GM18511 (cell line): ENCODE data around the gene FANCC.

Experiments used
- ATAC-seq: cut with Tn5 transposase; IDR thresholded peaks from one replicate; pipeline ENCODE4 v1.9.1; 2021; ENCODE audit warnings: mild to moderate bottlenecking, moderate library complexity; ENCODE audit not compliant: unreplicated experiment

FANCC gene

GRCh38 chr9:95076696-95077052, 240.8 kb downstream of the FANCC start:
- no peak for ATAC-seq

- ATAC-seq = no peak
These were observed 241.8 kb downstream of the FANCC start for GRCh38 chr9:95075700-95076099.

DNA sequence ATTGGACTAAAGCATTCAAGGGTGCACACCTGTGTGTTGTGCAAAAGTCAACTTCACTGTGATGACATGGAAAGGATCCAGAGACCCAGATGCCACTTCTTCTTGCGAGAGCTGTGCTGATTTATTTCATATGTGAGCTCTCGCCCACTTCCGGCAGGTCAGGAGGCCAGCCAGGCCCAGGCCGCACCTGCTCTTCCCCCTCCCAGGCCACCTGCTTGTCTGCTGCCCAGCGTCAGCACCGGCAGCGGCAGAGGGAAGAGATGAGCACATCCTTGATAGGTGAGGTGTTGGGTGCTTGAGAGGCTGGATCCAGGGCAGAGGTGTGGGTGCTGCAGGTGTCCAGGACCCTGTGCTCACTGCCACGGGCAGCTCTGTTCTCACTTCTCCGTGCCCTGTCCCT, 242.9 kb downstream of the FANCC start:
- no peak for ATAC-seq

DNA sequence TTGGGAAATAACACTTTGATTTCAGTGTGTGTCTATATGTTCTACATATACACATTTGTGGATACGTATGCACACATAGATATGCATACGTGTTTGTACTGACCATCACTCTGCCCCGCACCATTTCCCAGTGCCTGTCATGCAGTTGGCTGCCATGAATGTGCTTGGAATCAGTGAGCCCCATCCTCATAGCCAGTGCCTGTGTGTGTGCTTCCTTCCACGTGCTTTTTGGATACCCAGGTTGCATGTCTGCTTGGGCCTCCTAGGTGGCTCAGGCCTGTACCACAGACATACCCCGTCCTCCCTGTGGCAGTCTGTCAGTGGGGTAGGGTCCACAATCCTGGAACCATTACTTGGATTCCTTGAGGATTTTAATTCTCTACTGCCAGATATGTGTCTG, 243.6 kb downstream of the FANCC start:
- no peak for ATAC-seq

- ATAC-seq = no peak
These were observed 244.4 kb downstream of the FANCC start for GRCh38 chr9:95073042-95073607.

DNA sequence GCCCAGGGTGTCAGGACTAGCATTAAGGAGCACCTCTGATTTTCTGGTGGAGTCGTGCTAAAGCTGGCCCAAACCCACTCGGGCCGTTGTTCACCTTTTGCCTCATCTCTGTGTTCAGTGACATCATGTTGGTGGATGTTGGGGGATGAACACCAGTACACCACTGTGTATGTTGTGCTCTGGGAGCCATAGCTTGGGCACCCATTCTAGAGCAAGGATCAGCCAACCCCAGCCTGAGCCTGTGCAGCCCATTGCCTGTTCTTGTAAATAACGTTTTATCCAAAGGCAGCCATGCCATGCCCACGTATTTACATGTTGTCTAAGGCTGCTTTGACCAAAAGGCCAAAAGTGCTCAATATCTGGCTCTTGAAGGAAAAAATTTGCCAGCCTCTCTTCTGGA, 245.6 kb downstream of the FANCC start:
- no peak for ATAC-seq

DNA sequence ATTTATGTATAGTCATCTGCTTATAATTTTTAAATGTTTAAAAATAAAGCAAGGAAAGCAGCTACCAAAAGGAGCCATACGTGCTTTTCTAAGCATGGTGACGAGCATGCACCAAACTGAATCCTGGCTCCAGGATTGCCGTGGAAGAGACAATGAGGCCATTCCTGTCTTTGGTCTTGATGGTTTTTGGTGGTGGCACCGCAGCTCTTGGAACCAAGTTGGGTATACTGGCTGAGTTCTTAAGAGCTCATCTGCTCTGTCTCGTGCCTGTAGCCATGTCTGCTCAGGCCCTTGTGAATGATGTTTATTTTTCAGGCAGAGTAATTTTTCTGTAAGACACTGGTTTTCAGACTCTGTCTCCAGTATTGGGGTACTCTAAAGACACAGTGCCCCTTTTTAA, 246.1 kb downstream of the FANCC start:
- no peak for ATAC-seq

- no peak for ATAC-seq
These were observed 246.9 kb downstream of the FANCC start for GRCh38 chr9:95070549-95071021.

GRCh38 chr9:95067897-95068296, 249.6 kb downstream of the FANCC start:
- no peak for ATAC-seq

GRCh38 chr9:95067057-95067456, 250.5 kb downstream of the FANCC start:
- ATAC-seq = no peak

DNA sequence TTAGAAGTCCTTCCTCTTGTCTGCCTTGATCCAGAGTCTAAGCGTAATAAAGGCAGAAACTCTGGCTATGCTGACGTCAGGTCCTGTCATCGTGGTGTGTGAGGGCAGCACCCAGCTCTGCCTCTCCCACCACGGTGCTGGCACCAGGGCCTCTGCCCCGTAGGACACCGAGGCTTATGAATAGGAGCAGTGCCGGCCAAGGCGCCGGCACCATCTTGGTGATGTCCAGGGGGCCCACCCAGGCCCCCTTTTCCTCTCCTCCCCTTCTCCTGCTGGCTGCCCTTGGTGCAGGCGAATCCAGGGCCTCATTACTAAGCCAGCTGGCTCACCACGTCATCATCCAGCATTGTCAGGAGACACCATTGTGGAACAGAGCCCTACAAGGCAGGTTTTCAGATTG, 252.3 kb downstream of the FANCC start:
- no peak for ATAC-seq

DNA sequence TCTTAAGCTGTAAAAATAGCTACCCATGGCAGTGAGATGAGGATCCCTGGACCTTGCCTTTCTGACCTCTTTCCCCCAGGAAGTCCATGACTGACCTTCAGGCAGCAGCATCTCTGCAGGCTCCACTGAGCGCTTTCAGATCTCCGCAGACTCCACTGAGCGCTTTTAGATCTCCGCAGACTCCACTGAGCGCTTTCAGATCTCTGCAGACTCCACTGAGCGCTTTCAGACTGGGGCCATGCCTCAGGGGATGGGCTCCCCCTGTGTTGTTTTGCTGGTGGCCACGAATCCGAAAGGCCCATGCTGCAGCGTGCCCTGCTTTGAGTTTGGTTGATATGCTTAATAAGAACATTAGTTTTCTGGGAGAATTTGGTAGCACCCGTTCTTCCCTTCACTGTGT, 254.2 kb downstream of the FANCC start:
- no peak for ATAC-seq

DNA sequence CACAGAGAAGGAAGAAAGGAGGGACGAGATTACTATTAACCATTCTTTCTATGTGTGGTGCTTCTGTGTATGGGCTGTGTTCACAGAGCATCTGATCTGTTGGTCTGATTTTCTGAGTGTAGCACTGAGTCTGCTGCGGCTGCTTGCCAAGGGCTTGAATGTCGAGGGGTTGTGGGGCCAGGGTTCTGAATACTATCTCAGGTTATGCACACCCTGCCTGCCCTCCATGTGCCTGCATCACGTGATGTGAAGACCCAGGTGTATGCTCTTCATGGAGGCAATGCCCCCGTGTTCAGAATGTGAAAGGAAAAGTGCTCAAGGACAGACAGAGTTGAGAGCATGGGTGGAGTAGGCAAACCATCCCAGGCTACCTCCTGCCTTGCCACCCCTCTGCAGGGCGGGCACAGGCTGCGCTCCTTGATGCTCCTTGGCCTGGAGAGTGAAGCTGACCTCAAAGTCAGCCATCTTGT, 254.9 kb downstream of the FANCC start:
- ATAC-seq = no peak

- ATAC-seq = no peak
These were observed 255.5 kb downstream of the FANCC start for GRCh38 chr9:95061916-95062595.

DNA sequence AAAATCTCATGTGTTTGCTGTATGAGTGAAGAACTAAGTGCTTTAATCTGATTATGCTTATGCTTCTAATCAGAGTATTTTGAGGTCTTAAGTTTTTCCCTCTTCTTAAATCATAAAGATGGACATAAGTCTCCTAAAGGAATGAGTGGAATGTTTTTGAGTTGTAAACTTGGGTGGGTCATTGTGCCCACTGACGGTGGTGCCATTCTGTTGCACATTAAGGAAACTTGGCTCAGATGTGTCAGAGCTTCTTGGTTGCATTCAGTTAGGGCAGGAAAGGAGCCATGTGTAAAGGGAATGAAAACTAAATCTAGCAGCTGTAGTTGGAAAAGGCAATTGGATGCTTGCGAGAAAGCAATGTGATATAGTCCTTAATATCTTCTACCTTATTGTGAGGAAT, 256.6 kb downstream of the FANCC start:
- ATAC-seq = no peak

DNA sequence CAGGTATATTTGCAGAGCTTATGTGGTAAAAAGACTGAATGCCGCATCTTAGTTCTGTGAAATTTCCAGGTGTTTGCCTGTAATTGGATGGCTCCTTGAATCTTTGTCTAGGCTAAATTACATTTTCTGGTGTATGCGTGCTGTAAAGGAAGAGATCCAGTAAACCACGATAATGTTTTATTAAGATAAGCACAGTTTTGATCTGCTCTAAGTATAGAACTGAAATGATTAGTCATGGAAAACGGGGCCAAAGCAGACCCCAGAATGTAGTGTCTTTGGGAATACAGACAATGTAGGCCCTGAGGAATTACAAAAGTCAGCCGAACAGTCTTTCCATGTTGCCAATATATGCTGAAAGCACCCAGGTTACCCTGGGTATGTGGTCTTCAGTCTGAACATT, 257.3 kb downstream of the FANCC start:
- no peak for ATAC-seq

- no peak for ATAC-seq
These were observed 258.6 kb downstream of the FANCC start for GRCh38 chr9:95058795-95059386.

- no peak for ATAC-seq
These were observed 259.3 kb downstream of the FANCC start for GRCh38 chr9:95058121-95058785.

GRCh38 chr9:95057101-95057500, 260.4 kb downstream of the FANCC start:
- no peak for ATAC-seq

DNA sequence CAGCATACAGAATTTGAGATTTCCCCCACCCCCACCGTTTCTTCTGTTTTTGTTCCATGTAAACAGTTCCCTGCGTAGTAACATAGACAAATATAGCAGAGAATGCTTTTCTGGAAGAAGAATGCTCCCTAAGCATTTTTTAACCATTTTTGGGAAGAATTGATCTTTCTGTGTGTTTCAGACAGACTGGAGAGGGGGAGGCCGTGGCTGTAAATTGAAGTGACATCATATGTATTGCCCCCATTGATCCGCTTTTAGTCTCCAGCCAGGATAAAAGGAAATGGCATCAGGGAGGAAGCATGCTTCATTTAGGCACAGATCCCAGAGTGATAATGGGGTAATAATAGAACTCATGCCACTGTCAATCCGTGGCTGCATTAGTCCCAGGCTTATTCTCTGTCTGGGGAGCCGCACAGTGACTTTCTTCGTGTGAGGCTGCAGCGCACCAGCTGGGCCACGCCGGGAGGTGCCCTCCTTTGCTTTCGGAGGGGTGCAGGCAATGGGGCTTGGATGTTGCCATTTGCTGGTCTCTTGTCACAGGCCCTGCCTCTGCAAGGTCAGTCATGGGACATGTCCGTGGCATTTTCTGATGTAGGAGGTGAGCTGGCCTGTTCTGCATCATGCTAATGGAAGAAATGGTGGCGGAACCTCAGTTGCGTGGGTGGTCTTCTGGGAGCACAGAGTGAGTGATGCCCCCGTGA, 261.5 kb downstream of the FANCC start:
- ATAC-seq = no peak

DNA sequence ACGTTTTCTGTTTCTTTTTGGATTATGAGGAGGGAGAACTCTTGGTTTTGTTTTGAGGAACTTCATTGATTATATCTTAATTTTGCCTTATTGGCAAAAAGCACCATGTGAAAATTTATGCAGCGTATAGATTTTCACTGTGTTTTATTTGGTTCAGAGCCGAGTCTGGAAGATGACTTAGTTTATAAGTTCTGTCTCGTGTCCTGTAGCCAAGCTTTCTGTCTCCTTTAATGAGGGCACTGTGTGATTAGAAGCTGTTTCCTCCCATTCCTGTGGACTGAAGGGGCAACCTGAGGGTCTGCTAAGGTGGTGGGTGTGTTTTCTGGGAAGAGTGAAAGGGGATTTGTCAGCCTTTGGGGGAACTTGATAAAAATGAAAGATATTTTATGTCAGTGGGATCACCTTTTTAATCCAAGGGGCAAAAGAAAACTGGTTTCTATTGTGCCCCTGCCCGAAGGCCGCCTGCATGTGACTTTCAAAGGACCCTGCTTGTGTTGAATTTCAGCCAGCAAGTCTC, 262.1 kb downstream of the FANCC start:
- ATAC-seq = no peak
